Measurements from ENCODE around the gene NT5DC3. TPM values are rescaled to one million over a fixed set of nuclear protein-coding genes. Genes with fewer than 3 reads are reported as not detected.

The NT5DC3 gene
- total and polyA plus RNA-seq, 2 of the 13 experiments (the other 11 are each of a cell fraction or from before 2014, with no cell fraction given), result 3.2 to 6.6 TPM

GRCh38 chr12:103731539-103731938 is 109.5 kb downstream of the NT5DC3 start (continued):
- TF ChIP-seq, protein P1, sequence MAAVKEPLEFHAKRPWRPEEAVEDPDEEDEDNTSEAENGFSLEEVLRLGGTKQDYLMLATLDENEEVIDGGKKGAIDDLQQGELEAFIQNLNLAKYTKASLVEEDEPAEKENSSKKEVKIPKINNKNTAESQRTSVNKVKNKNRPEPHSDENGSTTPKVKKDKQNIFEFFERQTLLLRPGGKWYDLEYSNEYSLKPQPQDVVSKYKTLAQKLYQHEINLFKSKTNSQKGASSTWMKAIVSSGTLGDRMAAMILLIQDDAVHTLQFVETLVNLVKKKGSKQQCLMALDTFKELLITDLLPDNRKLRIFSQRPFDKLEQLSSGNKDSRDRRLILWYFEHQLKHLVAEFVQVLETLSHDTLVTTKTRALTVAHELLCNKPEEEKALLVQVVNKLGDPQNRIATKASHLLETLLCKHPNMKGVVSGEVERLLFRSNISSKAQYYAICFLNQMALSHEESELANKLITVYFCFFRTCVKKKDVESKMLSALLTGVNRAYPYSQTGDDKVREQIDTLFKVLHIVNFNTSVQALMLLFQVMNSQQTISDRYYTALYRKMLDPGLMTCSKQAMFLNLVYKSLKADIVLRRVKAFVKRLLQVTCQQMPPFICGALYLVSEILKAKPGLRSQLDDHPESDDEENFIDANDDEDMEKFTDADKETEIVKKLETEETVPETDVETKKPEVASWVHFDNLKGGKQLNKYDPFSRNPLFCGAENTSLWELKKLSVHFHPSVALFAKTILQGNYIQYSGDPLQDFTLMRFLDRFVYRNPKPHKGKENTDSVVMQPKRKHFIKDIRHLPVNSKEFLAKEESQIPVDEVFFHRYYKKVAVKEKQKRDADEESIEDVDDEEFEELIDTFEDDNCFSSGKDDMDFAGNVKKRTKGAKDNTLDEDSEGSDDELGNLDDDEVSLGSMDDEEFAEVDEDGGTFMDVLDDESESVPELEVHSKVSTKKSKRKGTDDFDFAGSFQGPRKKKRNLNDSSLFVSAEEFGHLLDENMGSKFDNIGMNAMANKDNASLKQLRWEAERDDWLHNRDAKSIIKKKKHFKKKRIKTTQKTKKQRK (IDR thresholded peaks at IDR 0.05; ENCODE audit: low read length), result no peak
- TF ChIP-seq CENPX (CRISPR knock-in tag; IDR thresholded peaks at IDR 0.05) (no peak), CC2D1A (CRISPR knock-in tag; IDR thresholded peaks at IDR 0.05) (no peak), ZBTB8A (CRISPR knock-in tag; IDR thresholded peaks at IDR 0.05; ENCODE audit: borderline replicate concordance, low read depth) (no peak), ZEB1 (IDR thresholded peaks at IDR 0.05; ENCODE audit: insufficient replicate concordance, low read depth) (no peak), ARID2 (CRISPR knock-in tag; IDR thresholded peaks at IDR 0.05; ENCODE audit: borderline replicate concordance) (no peak), BRD4 (CRISPR knock-in tag; IDR thresholded peaks at IDR 0.05) (no peak), ZNF75D (CRISPR knock-in tag; IDR thresholded peaks at IDR 0.05; ENCODE audit: borderline replicate concordance) (no peak), IKZF4 (CRISPR knock-in tag; IDR thresholded peaks at IDR 0.05; ENCODE audit: borderline replicate concordance, low read depth, not compliant biosample characterization) (no peak), KDM5B (CRISPR knock-in tag; IDR thresholded peaks at IDR 0.05; ENCODE audit: borderline replicate concordance) (no peak), ZNF382 (CRISPR knock-in tag; IDR thresholded peaks at IDR 0.05; ENCODE audit: borderline replicate concordance) (no peak)

Measured in HepG2 (cell line).